Measurements from ENCODE around the gene DYRK1A.

The DYRK1A gene

GRCh38 chr21:37566790-37567615 lies 200.4 kb downstream of the DYRK1A start:
- no peak for DNase-seq (ENCODE audit: low read depth)

- no peak for DNase-seq (ENCODE audit: low read depth)
Observed at GRCh38 chr21:37568415-37568814, 201.8 kb downstream of the DYRK1A start.

- no peak for DNase-seq (ENCODE audit: low read depth)
Observed at GRCh38 chr21:37568916-37569315, 202.3 kb downstream of the DYRK1A start.

- DNase-seq (ENCODE audit: low read depth): no peak
Observed at GRCh38 chr21:37571442-37571841, 204.9 kb downstream of the DYRK1A start.

GRCh38 chr21:37574316-37574715 lies 207.7 kb downstream of the DYRK1A start:
- DNase-seq (ENCODE audit: low read depth): no peak

GRCh38 chr21:37574751-37575150 lies 208.2 kb downstream of the DYRK1A start:
- DNase-seq (ENCODE audit: low read depth): no peak

GRCh38 chr21:37575580-37575979 lies 209.0 kb downstream of the DYRK1A start:
- no peak for DNase-seq (ENCODE audit: low read depth)
